GM19023 (cell line): Measurements from ENCODE around the gene IRS2.
"Not testable (repeated sequence)": the region's sequence is repeated elsewhere in the genome, so short reads cannot be mapped to it uniquely, and the experiment has no call there.

Experiments used
- ATAC-seq: cut with Tn5 transposase; IDR thresholded peaks from one replicate; pipeline ENCODE4 v1.9.1; 2021; ENCODE audit warnings: mild to moderate bottlenecking, moderate library complexity; ENCODE audit not compliant: unreplicated experiment

IRS2 gene

DNA sequence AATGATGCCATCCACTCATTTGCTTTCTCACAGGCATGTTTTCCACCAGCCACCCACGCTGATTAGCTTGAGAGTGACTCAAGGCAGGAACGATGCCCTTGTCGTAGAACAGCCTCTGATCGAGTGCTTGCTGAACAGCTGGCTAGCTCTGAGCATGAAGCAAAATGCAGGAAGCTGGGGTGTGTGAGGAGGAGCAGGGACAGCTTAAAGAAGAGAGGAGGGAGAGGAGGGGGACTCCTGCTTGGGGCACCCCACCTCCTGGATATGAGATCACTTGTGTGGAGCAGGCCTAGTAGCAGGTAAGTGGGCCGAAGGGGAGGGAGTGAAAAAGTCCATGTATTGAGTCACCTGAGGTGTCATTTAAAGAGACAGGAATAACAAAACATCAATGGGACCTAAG lies 48.8 kb downstream of the IRS2 start:
- ATAC-seq, result no peak

DNA sequence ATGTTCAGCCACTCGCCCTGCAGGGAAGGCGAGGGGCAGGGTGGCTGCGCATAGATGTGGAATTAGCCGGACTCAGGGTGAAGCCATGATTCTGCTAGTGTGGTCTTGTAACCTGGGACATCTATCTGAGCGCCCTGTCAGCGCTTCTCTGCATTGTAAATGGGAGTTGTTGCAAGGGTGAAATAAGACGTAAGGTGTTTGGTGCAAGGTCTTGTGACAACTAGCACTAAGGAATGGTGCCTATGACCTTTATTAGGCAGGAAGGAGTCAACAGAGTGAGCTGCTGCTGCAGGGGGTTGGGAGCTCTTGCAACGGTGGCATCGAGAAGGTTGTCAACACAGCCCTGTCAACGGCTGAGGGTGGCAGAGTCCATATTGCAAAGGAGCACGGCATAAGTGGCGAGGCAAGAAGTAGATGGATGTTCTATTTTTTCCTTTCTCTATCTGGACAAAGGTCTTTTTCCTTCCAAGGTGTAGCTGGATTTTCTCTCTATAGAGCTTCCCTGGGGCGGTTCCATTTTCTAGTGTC lies 49.3 kb downstream of the IRS2 start:
- ATAC-seq, result no peak

DNA sequence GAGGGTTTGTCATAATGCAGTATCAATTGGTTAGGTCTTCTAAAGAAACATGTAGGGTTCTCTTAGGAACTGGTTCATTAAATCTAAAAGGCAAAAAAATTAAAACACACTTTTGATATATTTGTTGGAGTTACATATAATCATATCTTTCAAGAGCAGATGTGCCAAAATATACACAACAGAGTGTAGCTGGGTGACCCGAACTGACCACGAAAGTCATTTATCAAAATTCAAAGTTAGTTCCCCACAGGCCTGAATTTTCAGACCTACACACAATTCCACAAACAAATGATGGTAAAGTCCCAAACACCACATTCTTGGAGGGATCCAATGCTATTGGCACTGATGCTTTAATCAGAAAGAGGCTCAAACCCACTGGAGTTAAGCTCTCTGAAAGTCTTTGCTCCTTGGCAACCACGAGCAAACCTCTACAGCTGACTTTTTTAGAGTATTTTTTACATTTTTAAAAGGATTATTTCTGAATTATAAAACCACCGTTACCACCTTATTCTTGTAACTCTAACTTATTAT lies 50.9 kb downstream of the IRS2 start:
- no peak for ATAC-seq

- ATAC-seq, result no peak
Measured at GRCh38 chr13:109734002-109734785, 52.2 kb downstream of the IRS2 start.

- ATAC-seq, result no peak
Measured at GRCh38 chr13:109733550-109733949, 52.8 kb downstream of the IRS2 start.

- ATAC-seq, result not testable (repeated sequence)
Measured at GRCh38 chr13:109732470-109733170, 53.8 kb downstream of the IRS2 start.

- no peak for ATAC-seq
Measured at GRCh38 chr13:109730812-109731335, 55.5 kb downstream of the IRS2 start.

- no peak for ATAC-seq
Measured at GRCh38 chr13:109728791-109729731, 57.3 kb downstream of the IRS2 start.

DNA sequence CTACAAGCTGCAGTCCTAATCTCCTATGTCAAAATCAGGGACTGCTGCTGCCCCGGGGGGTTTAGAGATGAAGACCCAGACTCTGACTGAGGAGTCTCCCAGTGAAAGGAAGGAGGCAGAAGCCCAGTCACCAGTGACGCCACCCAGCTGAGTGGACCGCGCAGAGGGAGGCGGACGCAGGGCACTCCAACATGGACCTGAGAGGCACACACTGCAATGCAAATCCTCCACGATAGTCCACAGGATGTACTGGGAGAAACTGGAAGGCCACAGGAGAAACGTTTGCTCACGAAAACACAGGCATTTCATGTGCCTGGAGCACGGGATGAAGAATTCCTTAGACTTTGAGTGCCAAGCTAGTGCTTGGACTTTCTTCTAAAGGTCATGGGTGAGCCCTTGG lies 58.3 kb downstream of the IRS2 start:
- ATAC-seq, result no peak

DNA sequence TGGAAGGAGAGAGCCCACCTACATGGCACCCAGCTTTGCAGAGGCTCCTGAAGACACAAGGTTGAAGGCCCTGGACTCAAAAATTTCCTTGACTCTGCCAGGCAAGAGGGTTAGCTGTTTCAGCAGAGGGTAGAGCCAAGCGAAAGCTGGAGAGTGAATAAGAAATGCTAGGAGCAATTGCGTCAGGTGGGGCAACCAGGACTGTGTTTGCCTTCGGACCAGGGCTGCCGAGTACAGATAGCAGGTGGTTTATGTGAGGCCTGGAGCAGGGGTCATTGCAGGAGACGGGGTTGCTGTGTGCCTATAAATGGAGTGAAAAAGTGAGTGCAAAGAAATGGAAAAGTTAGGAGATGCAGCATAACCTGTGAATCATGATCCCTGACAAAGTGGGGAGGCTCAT lies 59.1 kb downstream of the IRS2 start:
- no peak for ATAC-seq

DNA sequence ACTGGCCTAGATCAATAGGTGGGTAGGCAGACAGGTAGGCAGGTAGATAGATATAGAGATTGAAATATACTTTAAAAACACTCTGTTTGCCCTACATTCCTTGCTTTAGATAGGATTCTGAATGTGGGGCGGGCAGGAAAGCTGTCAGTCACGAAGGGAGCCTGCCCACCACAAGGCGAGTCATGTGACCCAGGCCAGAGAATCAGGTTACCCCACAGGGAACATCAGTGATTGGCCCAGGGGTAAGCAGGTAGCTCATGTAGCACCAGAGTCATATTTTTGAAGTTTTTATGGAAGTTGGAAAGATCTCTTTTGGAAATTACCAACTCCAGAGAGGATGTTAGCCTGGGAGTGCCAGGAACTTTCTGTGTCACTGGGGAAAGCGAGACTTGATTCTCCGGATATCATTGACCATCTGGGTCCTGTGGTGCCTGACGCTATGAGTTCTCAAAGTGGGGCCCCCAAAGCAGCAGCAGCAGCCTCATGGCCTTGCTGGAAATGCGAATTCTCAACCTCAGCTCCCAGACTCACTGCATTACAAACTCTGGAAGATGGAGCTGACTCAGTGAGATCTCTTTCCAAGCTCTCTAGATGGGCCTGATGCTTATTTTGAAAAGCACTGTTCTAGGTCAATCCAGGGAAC lies 60.3 kb downstream of the IRS2 start:
- no peak for ATAC-seq

DNA sequence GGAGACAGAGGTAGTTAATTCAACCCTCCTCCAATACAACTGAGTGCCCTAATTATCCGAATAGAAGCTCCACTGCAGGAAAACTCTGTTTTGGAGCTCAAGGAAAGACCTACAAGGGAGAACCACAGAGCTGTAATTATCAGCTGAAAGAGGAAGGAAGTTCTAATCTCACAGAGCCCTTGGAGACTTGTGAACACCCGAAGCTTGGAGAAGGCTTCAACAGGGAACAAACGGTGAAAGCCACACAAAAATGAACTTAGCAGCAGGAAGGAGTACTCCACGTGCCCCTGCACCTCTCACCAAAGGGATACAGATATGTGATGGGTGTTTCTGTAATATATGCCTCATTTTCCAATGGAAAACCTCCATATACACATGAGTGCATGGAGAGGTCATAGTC lies 61.1 kb downstream of the IRS2 start:
- no peak for ATAC-seq

DNA sequence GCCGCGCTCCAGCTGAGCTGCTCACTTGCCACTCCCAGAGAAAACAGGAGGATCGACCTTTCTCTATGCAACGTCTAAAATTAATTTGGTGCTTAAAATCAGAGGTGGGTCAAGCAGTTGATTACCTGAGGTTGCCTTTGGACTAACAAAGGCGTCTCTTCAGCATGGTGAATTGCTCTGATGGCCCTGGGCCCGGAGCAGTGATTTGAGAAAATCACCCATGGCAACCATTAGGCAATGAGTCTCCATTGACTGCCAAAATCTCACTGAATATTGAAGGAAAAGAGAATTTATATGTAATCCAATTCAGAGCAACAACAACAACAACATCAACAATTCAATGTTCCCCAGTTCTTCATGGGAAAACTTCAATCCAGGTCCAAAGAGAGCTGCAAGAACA lies 61.8 kb downstream of the IRS2 start:
- ATAC-seq, result no peak

GRCh38 chr13:109723046-109723445 lies 63.3 kb downstream of the IRS2 start:
- ATAC-seq, result no peak

DNA sequence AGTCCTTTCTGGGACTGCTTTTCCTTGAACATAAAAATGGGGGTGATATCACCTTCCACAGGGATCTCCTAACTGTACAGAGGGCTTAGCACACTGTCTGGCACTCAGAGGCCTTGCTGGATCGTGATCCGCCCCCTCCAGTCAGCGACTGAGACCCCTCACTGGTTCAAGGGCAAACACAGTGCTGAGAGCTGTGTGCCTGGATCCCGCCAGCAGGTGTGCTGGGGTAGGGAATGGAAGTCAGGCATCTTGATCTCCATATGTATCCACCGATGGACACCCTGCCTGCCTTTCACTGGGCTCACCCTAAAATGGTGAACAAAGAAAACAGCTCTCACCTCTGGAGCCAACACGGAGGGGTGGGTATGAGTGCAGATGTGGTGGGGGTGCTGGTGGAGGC lies 64.3 kb downstream of the IRS2 start:
- ATAC-seq, result no peak

DNA sequence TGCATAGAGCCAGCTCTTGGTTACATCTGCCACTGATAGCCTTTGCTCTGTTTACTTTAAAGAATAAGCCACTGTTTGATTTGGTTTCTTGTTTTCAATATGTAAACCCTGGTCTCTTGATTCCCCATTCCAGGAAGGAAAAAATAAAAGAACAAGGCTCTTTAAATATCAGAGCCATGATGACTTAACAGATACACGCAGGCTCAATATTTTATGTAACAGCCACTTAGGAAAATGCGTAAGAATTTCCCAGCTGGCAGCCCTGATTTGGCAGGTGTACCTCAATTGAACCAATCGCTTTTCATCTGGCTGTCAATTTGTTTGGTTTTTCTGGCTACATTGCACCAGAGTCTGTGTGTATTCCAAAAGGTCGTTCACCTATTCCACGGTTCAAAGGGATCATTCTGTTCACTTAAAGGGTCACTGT lies 65.6 kb downstream of the IRS2 start:
- ATAC-seq, result no peak

DNA sequence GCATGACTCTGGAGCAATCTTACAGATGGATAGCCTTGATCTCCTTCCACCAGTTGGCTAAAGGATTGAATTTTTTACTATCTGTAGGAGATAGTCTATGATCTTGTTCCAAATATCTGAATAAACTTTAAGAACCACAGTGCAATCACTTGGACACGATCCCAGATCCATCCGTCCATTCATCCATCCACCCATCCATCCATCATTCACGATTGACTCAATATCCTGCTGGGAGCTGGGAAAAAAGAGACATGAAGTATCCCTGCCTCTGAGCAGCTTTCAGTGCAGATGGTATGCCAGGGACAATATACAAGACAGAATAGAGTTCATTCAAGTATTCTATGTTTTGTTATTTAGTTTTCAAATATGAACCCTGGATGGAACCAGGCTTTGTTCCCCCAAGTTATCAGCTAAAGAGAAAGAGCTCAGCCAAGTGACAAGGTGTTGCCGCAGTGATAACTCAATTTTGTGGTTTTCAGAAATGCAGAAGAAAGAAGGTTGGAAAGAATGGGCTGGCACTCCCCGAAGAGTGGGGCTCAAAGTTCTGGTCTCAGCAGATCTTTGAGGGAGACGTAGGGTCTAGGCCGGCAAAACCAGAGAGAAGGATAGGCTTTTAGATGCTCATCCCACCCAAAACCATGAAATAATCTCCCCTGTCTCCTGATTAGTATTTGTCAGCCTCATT lies 66.3 kb downstream of the IRS2 start:
- ATAC-seq, result no peak

DNA sequence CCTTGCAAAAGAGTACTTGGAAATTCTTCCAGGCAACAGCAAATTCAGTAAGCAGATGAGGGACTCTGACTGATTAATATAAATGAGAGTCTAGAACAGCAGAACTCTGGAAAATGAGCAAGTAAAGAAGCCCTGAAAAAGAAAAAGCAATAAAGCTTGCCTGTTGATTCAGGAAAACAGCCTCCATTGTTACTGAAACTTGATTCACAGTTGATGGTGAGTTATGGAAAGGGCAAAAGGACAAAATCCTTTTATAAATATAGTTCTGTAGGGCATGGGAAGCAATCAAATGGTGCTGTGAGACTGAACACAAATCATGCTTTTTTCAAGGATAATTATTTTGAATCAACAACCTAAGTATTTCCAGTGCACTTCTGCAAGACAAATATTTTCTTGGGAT lies 67.7 kb downstream of the IRS2 start:
- no peak for ATAC-seq

DNA sequence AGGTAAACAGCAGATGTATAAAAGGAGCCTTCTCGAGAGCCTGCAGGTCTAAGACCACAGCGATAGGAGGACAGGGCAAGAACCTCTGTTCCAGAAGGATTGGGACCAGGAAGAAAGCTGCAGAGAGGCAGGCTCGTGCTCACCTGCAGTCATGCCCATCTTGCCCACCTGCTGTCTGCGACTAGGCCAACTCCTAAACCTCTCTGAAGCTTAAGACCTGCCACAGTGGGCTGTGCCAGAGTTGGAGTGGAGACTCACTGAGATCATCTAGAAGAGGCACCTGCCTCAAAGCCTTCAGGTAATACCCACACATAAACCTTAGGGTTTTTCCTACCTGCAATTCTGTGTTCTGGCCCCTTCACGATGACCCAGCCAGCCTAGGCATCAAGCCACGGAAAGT lies 68.7 kb downstream of the IRS2 start:
- ATAC-seq, result no peak

DNA sequence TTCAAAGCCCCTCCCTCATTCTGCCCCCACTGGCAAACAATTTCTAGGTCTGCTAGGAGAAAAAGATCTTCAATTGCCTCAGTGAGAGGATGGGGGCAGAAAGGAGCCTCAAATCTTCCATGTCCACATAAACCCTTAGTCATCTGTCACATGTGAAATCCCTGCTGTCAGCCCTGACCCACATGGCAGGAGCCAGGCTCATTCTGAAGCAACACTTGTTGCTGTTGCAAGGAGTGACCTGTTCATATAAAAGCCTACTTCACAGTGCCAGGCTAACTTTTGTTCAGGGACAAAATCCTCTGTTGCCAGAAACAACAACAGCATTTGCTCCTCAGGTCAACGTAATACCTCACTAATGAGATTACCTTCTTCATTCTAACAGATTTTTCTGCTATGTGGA lies 70.5 kb downstream of the IRS2 start:
- ATAC-seq, result no peak
